IPS DF 4.7 (cell line): ENCODE data around the gene B9D1.
"Not testable (repeated sequence)": the region's sequence is repeated elsewhere in the genome, so short reads cannot be mapped to it uniquely, and the experiment has no call there.

ENCODE experiments used
- DNase-seq: peaks from one replicate; pipeline ENCODE4 v3.0.0-alpha.2; 2013; ENCODE audit warnings: low spot score; ENCODE audit errors: extremely low read depth

Gene B9D1

DNA sequence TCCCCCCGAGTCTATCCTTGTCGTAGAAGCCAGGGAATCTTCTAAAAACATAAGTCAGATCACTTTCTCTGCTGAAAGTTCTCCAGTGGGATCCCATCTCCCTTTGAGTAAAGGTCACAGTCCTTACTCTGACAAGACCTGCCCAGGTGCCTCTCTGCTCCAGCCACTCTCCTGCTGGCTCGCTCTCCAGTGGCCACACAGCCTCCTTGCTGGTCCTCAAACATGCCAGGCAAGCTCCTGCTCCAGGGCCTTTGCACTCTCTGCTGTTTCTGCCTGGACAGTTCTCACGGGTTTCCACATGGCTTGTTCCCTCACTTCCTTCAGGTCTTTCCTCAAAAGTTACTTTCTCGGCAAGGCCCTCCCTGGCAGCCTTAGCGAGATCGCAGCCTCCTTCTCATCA is 3.4 kb downstream of the B9D1 start:
- no peak for DNase-seq

- DNase-seq, result no peak
Observed at GRCh38 chr17:19357761-19358160, 4.8 kb downstream of the B9D1 start.

- no peak for DNase-seq
Observed at GRCh38 chr17:19357351-19357750, 5.2 kb downstream of the B9D1 start.

GRCh38 chr17:19354748-19355147 is 7.8 kb downstream of the B9D1 start:
- no peak for DNase-seq

DNA sequence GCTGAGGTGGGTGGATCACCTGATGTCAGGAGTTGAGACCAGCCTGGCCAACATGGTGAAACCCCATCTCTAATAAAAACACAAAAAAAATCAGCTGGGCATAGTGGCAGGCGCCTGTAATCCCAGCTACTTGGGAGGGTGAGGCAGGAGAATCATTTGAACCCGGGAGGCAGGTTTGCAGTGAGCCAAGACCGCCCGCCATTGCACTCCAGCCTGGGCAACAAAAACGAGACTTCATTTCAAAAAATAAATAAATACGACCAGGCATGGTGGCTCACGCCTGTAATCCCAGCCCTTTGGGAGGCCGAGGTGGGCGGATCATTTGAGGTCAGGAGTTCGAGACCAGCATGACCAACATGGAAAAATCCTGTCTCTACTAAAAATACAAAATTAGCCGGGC is 9.1 kb downstream of the B9D1 start:
- not testable (repeated sequence) for DNase-seq

- DNase-seq, result no peak
Observed at GRCh38 chr17:19348806-19349205, 13.7 kb downstream of the B9D1 start.

GRCh38 chr17:19348081-19348650 is 14.4 kb downstream of the B9D1 start:
- no peak for DNase-seq

DNA sequence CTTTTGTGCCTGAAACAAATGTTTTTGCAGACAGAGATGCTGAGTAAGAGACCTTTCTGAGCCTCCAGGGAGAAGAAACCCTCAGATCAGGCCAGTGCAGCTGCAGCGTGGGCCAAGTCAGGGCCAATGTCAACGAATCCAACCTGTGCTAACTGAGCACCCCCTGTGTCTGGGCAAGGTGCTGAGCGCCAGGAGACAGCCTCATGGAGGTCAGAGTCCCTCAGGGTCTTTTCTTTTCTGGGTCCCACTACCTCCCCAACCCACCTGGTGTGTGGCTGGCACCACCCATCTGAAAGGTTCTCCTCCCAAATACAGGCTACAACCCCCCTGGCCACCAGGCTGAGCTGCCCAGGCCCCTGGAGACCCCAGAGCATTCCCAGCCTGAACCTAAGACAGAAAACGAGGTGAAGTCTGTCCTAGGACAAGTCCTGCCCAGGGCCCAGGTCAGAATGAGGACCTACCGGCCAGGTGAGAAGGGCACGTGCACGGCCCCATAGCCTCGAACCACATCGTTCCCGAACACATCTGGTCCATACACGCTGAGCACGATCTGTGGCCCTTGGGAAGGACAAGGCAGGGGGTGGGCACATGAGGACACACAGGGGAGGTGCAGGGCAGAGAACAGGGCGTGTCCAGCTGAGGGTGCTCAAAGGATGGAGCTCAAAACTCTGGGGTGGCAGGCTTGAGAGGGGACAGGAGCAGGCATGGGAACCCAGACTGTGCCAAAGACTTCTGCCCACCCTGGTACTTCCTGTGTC is 15.0 kb downstream of the B9D1 start:
- no peak for DNase-seq

GRCh38 chr17:19346351-19347255 is 15.9 kb downstream of the B9D1 start:
- DNase-seq, result no peak

DNA sequence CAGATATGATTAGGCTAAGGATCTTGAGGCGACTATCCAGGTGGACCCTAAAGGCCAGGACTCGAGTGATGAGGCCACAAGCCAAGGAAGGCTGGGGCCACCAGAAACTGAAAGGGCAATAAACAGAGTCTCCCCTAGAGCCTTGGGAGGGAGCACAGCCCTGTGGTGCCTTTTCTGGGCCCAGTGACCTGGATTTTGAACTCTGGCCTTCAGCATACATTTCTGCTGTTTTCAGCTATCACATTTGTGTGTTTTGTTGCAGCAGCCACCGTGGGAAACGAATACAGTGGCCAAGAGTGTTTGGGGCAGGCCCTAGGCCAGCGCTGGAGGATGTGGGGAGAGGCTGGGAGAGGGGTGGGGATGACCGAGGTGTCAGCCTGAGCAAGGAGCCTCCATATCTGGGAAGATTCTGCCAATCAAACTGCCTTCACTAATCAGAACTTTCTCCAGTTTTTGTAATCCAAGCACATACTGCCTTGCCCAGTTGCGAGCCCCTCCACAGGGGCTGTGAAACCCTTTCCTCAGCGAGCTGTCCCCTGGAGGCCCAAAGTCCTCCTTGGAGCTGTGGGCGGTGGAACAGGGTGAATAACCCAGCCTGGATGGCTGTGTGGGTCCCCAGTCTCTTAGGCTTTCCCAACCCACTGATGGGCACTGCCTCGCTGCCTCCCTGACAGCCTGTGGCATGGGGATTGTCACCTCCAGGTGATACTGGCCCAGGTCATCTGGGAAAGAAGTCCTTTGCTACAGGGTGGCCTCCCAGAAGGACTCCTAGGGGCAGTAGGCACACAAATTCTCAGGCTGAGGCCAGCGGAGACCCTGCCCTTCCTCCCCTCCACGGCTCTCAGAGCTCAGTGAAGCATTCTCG is 16.8 kb downstream of the B9D1 start:
- no peak for DNase-seq

DNA sequence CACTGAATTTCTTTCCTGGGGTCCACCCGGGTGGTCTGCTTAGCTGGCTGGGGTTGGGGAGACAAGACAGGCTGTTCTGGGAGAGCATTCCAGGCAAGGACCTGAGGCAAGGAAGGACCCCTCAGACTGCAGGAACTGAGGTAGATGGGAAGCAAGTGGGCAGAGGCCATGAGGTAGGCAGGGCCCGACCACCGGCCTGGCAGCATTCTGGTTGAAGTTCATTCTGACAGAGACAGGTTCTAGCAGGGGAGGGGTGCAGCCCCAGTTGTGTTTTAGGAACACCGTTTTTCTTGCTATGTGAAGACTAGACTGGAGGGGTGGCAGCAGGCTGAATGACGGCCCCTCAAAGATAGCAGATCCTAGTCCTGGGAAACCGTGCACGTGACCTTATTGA is 17.5 kb downstream of the B9D1 start:
- no peak for DNase-seq

DNA sequence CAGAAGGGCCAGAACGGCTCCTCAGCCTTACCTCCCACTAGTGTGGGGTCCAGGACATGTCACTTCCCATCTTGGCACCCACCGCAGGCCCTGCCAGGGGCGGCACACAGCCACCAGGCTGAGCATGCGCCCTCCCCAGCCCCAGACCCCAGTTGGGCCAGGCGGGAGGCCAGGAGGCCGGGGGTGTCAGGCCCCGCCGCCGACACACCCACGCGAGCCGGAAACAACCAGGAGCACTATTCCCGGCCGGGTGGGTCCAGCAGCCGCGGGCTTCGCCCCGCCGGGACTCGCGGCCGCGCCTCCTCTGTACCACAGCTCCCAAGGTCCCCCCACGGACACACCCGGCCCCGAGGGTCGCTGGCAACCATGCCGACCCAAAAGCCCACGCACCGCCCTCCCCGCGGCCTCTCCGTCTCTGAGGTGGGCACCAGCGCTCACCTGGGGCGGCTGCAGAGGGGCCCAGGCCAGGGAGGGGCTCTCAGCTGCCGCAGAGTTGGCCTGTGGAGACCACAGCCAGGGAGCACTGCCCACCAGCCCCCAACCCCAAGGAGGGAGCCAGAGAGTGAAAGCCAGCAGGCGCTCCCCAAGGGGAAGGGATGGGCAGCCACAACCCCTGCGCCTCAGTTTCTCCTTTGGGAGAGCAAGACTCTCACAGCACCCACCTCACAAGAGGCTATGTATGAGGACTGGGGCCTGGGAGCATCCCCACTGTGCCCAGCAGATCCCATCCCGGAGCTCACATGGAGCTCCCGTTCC is 18.0 kb downstream of the B9D1 start:
- no peak for DNase-seq

GRCh38 chr17:19343671-19344151 is 18.8 kb downstream of the B9D1 start:
- no peak for DNase-seq

GRCh38 chr17:19343256-19343630 is 19.3 kb downstream of the B9D1 start:
- DNase-seq, result no peak

- no peak for DNase-seq
Observed at GRCh38 chr17:19342611-19343255, 19.8 kb downstream of the B9D1 start.

GRCh38 chr17:19341641-19342610 is 20.6 kb downstream of the B9D1 start:
- DNase-seq, result no peak

DNA sequence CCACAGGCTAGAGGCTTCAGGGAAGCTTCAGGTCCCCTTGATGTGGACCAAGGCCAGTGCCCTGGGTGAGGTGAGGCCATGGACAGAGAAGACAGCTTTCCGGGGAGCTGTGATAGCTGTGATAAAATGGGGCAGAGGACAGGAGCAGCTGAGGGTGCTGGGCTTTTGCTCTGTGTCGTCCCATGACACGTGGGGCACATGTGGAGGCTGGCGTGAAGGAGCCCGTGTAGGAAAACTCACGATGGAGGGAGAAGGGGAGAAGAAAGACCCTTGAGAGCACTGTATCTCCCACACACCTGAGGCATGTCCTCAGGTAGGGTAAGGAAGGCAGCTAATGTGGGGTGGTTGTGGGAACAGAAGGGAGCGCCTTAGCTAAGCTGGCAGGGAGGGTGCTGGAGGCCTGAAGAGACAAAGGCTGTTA is 21.3 kb downstream of the B9D1 start:
- no peak for DNase-seq

DNA sequence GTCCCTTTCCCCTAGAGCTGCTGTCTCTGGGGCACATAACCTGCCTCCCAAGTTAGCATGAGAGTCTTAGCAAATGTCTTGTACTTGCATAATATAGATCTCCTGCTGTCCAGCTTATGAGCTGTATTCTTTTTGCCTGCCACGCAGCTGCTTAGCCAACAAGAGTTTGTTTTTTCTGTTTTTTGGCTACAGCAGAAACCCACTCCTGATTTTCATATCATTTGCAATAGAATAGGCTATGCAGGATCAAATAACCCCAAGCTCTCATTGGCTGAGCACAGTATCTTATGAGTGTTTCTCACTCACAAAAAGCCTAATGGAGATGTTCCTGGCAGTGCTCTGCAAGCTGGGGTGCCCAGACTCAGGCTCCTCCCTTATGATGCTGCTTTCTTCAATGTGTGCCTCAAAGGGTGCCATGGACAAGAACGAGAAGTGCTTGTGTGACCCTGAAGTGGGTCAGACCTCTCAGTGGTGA is 23.1 kb downstream of the B9D1 start:
- no peak for DNase-seq
